H9 (cell line): ENCODE measurements around the gene BATF. TPM values are rescaled to one million over a fixed set of nuclear protein-coding genes. Genes with fewer than 3 reads are reported as not detected.

Experiments used
- DNase-seq: peaks from one replicate; pipeline ENCODE4 v3.0.0-alpha.2; 2017
- H2AFZ ChIP-seq: one replicate; pipeline ENCODE4 v1.6.1; 2013; ENCODE audit warnings: mild to moderate bottlenecking, low read length, control low read depth, moderate library complexity
- H2AK5ac ChIP-seq: 2 replicates; pipeline ENCODE4 v1.6.1; 2013; ENCODE audit warnings: low read length, control low read depth, mixed read lengths; ENCODE audit not compliant: insufficient read length
- H2BK120ac ChIP-seq: one replicate; pipeline ENCODE4 v1.6.1; 2013; ENCODE audit warnings: low read depth, mild to moderate bottlenecking, low read length, control low read depth, inconsistent platforms; ENCODE audit not compliant: poor library complexity, severe bottlenecking
- H2BK12ac ChIP-seq: 2 replicates; pipeline ENCODE4 v1.6.1; 2013; ENCODE audit warnings: low read length, control low read depth, mixed read lengths, low read depth; ENCODE audit not compliant: insufficient read length
- H2BK15ac ChIP-seq: 2 replicates; pipeline ENCODE4 v1.6.1; 2013; ENCODE audit warnings: low read depth, low read length, control low read depth
- H2BK20ac ChIP-seq: one replicate; pipeline ENCODE4 v1.6.1; 2013; ENCODE audit warnings: low read depth, mild to moderate bottlenecking, low read length, control low read depth, inconsistent platforms; ENCODE audit not compliant: poor library complexity, severe bottlenecking
- H2BK5ac ChIP-seq: 2 replicates; pipeline ENCODE4 v1.6.1; 2013; ENCODE audit warnings: low read length, control low read depth, mixed read lengths; ENCODE audit not compliant: insufficient read length
- H3K14ac ChIP-seq: 2 replicates; pipeline ENCODE4 v1.6.1; 2013; ENCODE audit warnings: low read length, control low read depth; ENCODE audit not compliant: insufficient read depth
- H3K18ac ChIP-seq: 2 replicates; pipeline ENCODE4 v1.6.1; 2013; ENCODE audit warnings: low read depth, mild to moderate bottlenecking, mixed read lengths, low read length, control low read depth; ENCODE audit not compliant: insufficient read length
- H3K23ac ChIP-seq: 2 replicates; pipeline ENCODE4 v1.6.1; 2013; ENCODE audit warnings: low read length, control low read depth, mixed read lengths, low read depth; ENCODE audit not compliant: insufficient read length
- H3K23me2 ChIP-seq: 2 replicates; pipeline ENCODE4 v1.6.1; 2013; ENCODE audit warnings: low read depth, mild to moderate bottlenecking, mixed read lengths, low read length, control low read depth; ENCODE audit not compliant: insufficient read length, poor library complexity, severe bottlenecking
- H3K27ac ChIP-seq: 2 replicates; pipeline ENCODE4 v1.5.1; 2013; ENCODE audit warnings: low read length, control low read depth, mixed read lengths, low read depth; ENCODE audit not compliant: insufficient read length
- H3K27me3 ChIP-seq: 2 replicates; pipeline ENCODE4 v1.6.1; 2013; ENCODE audit warnings: low read length, control low read depth, inconsistent platforms; ENCODE audit not compliant: insufficient read depth
- H3K4ac ChIP-seq: 2 replicates; pipeline ENCODE4 v1.6.1; 2013; ENCODE audit warnings: low read depth, mild to moderate bottlenecking, control low read depth, inconsistent platforms, low read length, moderate library complexity
- H3K4me1 ChIP-seq: 2 replicates; pipeline ENCODE4 v1.6.1; 2013; ENCODE audit warnings: low read length, control low read depth, inconsistent platforms; ENCODE audit not compliant: insufficient read depth
- H3K4me2 ChIP-seq: 2 replicates; pipeline ENCODE4 v1.6.1; 2013; ENCODE audit warnings: low read length, control low read depth, mixed read lengths; ENCODE audit not compliant: insufficient read length, insufficient read depth
- H3K56ac ChIP-seq: 2 replicates; pipeline ENCODE4 v1.6.1; 2013; ENCODE audit warnings: low read depth, mild to moderate bottlenecking, mixed read lengths, low read length, control low read depth; ENCODE audit not compliant: insufficient read length
- H3K79me1 ChIP-seq: 2 replicates; pipeline ENCODE4 v1.6.1; 2013; ENCODE audit warnings: low read depth, mild to moderate bottlenecking, moderate library complexity, low read length, control low read depth, inconsistent platforms; ENCODE audit not compliant: insufficient read depth, poor library complexity, severe bottlenecking
- H3K79me2 ChIP-seq: 2 replicates; pipeline ENCODE4 v1.6.1; 2013; ENCODE audit warnings: low read length, control low read depth, inconsistent platforms; ENCODE audit not compliant: insufficient read depth
- H3K9ac ChIP-seq: 2 replicates; pipeline ENCODE4 v1.6.1; 2013; ENCODE audit warnings: low read length, control low read depth, mixed read lengths; ENCODE audit not compliant: insufficient read length; ENCODE audit errors: extremely low read depth
- H3K9me3 ChIP-seq: one replicate; pipeline ENCODE4 v1.6.1; 2013; ENCODE audit warnings: low read depth, low read length, inconsistent platforms; ENCODE audit not compliant: control insufficient read depth
- H3T11ph ChIP-seq: one replicate; pipeline ENCODE4 v1.6.1; 2013; ENCODE audit warnings: mild to moderate bottlenecking, low read length, control low read depth, inconsistent platforms
- H4K20me1 ChIP-seq: one replicate; pipeline ENCODE4 v1.6.1; 2013; ENCODE audit not compliant: control insufficient read depth, insufficient read length, insufficient read depth
- H4K5ac ChIP-seq: 2 replicates; pipeline ENCODE4 v1.6.1; 2013; ENCODE audit warnings: low read depth, mild to moderate bottlenecking, mixed read lengths, low read length, control low read depth; ENCODE audit not compliant: insufficient read length
- H4K8ac ChIP-seq: replicated peaks from 2 replicates; pipeline ENCODE4 v1.6.1; 2013; ENCODE audit warnings: low read length, control low read depth, mixed read lengths, low read depth; ENCODE audit not compliant: insufficient read length
- H4K91ac ChIP-seq: 2 replicates; pipeline ENCODE4 v1.6.1; 2013; ENCODE audit warnings: low read depth, mild to moderate bottlenecking, moderate library complexity, mixed read lengths, low read length, control low read depth; ENCODE audit not compliant: insufficient read length
- H3K27ac Mint-ChIP-seq, 3 experiments: 2 replicates in 2 of 3; 3 replicates in 1 of 3; pipeline ENCODE4 v1.8.0; 2020 to 2021; ENCODE audit warnings: mixed read lengths in 3 of 3, mild to moderate bottlenecking in 1 of 3, moderate library complexity in 1 of 3
- H3K27me3 Mint-ChIP-seq: 2 replicates; pipeline ENCODE4 v1.8.0; 2021; ENCODE audit warnings: low read depth, mild to moderate bottlenecking, moderate library complexity, mixed read lengths
- H3K36me3 Mint-ChIP-seq, 3 experiments: 2 replicates in 2 of 3; 3 replicates in 1 of 3; pipeline ENCODE4 v1.8.0; 2020 to 2021; ENCODE audit warnings: low read depth in 3 of 3, mixed read lengths in 3 of 3; ENCODE audit not compliant: insufficient read depth in 1 of 3
- H3K4me1 Mint-ChIP-seq, 2 experiments: 2 replicates each; pipeline ENCODE4 v1.8.0; 2020; ENCODE audit warnings: mixed read lengths in 2 of 2
- H3K4me3 Mint-ChIP-seq, 2 experiments: 2 replicates in 1 of 2; 3 replicates in 1 of 2; pipeline ENCODE4 v1.8.0; 2020 to 2021; ENCODE audit warnings: mild to moderate bottlenecking in 2 of 2, mixed read lengths in 2 of 2, moderate library complexity in 1 of 2
- H3K9me3 Mint-ChIP-seq, 2 experiments: 2 replicates in 1 of 2; 3 replicates in 1 of 2; pipeline ENCODE4 v1.8.0; 2020; ENCODE audit warnings: mild to moderate bottlenecking in 2 of 2, mixed read lengths in 2 of 2, moderate library complexity in 1 of 2
- CTCF ChIP-seq: fragments of 200-600 bp; sonication (generic); conservative IDR thresholded peaks from 3 replicates; pipeline ENCODE4 v1.8.0; 2021; ENCODE audit warnings: antibody characterized with exemption, mild to moderate bottlenecking
- WGBS: extraction: QIAGEN DNeasy Blood & Tissue Kit; methylation state at CpG from one replicate; pipeline ENCODE4 v1.1.7; 2013; ENCODE audit warnings: missing lambda C conversion rate, low lambda C conversion rate, mixed read lengths; ENCODE audit not compliant: insufficient read length; ENCODE audit errors: extremely low coverage; 5-methylcytosine and 5-hydroxymethylcytosine counted together
- total RNA-seq: library from RNA; stranded (reverse); gene quantifications from 2 replicates; pipeline ENCODE4 v1.2.1, GENCODE V29; 2021

Gene BATF
- total RNA-seq, 1 experiment from 2014 or later: not detected

DNA sequence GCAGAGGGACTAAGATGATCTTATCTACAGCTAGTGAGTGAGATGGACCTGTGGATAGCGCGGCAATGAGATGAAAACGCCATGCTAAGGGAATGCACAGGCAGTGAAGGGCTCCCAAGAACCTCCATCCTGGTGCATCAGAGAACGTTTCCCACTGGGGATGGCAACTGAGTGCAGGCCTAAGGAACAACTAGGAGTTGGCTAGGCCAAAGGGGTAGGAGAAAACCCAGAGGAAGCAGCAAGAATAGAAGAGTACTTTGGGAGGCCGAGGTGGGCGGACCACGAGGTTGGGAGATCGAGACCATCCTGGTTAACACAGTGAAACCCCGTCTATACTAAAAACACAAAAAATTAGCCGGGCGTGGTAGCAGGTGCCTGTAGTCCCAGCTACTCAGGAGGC lies 24.6 kb upstream of the BATF start:
- Histone ChIP-seq H4K8ac (no peak overlapping the region), H3K79me1 (no peaks in the 10 kb centered on the region), H2AFZ (no peak overlapping the region), H2BK20ac (no peak overlapping the region), H3K56ac (no peak overlapping the region), H3K14ac (no peak overlapping the region), H4K20me1 (no peaks in the 10 kb centered on the region), H3K4ac (no peak overlapping the region), H2BK120ac (no peak overlapping the region), H3K4me2 (no peak overlapping the region), H3K4me1 (no peaks in the 10 kb centered on the region), H3K27ac (no peak overlapping the region), H4K91ac (no peak overlapping the region), H2BK12ac (no peak overlapping the region), H4K5ac (no peak overlapping the region), H2BK15ac (no peak overlapping the region), H3K23ac (no peak overlapping the region), H3K27me3 (no peaks in the 10 kb centered on the region), H3K9ac (no peak overlapping the region), H2AK5ac (no peak overlapping the region), H3K9me3 (no peaks in the 10 kb centered on the region), H3K23me2 (no peaks in the 10 kb centered on the region), H3K79me2 (no peaks in the 10 kb centered on the region), H3K18ac (no peak overlapping the region), H2BK5ac (no peak overlapping the region), H3T11ph (no peak overlapping the region)
- no peak for DNase-seq
- H3K4me1 Mint-ChIP-seq: no peaks in the 10 kb centered on the region
- no peak overlapping the region for H3K4me3 Mint-ChIP-seq
- H3K36me3 Mint-ChIP-seq: no peaks in the 10 kb centered on the region
- no CpG with 5 or more reads among the region's 11 CpGs for WGBS
- H3K27ac Mint-ChIP-seq: no peak overlapping the region
- TF ChIP-seq CTCF: no peak
- H3K9me3 Mint-ChIP-seq: no peaks in the 10 kb centered on the region
- no peaks in the 10 kb centered on the region; the same call in 1 of the 2 replicates for H3K27me3 Mint-ChIP-seq
